GM18508 (cell line): ENCODE measurements around the gene CASP14.
"Not testable (repeated sequence)": the region's sequence is repeated elsewhere in the genome, so short reads cannot be mapped to it uniquely, and the experiment has no call there.

ENCODE experiments used
- ATAC-seq: cut with Tn5 transposase; IDR thresholded peaks from one replicate; pipeline ENCODE4 v1.9.1; 2021; ENCODE audit warnings: moderate number of reproducible peaks; ENCODE audit not compliant: insufficient read depth, unreplicated experiment

CASP14 gene

GRCh38 chr19:15062036-15062435 lies 12.8 kb downstream of the CASP14 start:
- no peak for ATAC-seq

GRCh38 chr19:15070386-15070785 lies 21.1 kb downstream of the CASP14 start:
- ATAC-seq = not testable (repeated sequence)

GRCh38 chr19:15072930-15073647 lies 23.8 kb downstream of the CASP14 start:
- no peak for ATAC-seq

- no peak for ATAC-seq
Measured at GRCh38 chr19:15074371-15074770, 25.1 kb downstream of the CASP14 start.

- no peak for ATAC-seq
Measured at GRCh38 chr19:15075806-15076205, 26.5 kb downstream of the CASP14 start.

GRCh38 chr19:15080002-15080401 lies 30.7 kb downstream of the CASP14 start:
- not testable (repeated sequence) for ATAC-seq

GRCh38 chr19:15081911-15082310 lies 32.6 kb downstream of the CASP14 start, which contains the start of gene OR1I1:
Gene OR1I1 (plus strand): TSS chr19:15082211. CDS start chr19:15087066, 4,855 bp downstream.
- ATAC-seq = no peak

GRCh38 chr19:15087182-15087581 lies 37.9 kb downstream of the CASP14 start:
- ATAC-seq = no peak

GRCh38 chr19:15091918-15092753 lies 42.9 kb downstream of the CASP14 start:
- ATAC-seq = no peak

- no peak for ATAC-seq
Measured at GRCh38 chr19:15093001-15093400, 43.7 kb downstream of the CASP14 start.

- ATAC-seq = no peak
Measured at GRCh38 chr19:15096223-15096622, 46.9 kb downstream of the CASP14 start.

GRCh38 chr19:15097980-15098379 lies 48.7 kb downstream of the CASP14 start:
- not testable (repeated sequence) for ATAC-seq

GRCh38 chr19:15098460-15098859 lies 49.2 kb downstream of the CASP14 start:
- no peak for ATAC-seq

GRCh38 chr19:15099017-15099582 lies 49.8 kb downstream of the CASP14 start:
- ATAC-seq = no peak

GRCh38 chr19:15101479-15102082 lies 52.3 kb downstream of the CASP14 start:
- no peak for ATAC-seq

GRCh38 chr19:15104003-15104402 lies 54.7 kb downstream of the CASP14 start:
- ATAC-seq = no peak

GRCh38 chr19:15104411-15104810 lies 55.1 kb downstream of the CASP14 start:
- no peak for ATAC-seq

GRCh38 chr19:15105044-15105443 lies 55.8 kb downstream of the CASP14 start:
- no peak for ATAC-seq

GRCh38 chr19:15107061-15108010 lies 58.1 kb downstream of the CASP14 start, which contains the start of gene SYDE1:
Gene SYDE1 (plus strand): TSS chr19:15107401. CDS start chr19:15107434, 33 bp downstream.
- no peak for ATAC-seq
